ENCODE results near the gene RNF220.

DNA sequence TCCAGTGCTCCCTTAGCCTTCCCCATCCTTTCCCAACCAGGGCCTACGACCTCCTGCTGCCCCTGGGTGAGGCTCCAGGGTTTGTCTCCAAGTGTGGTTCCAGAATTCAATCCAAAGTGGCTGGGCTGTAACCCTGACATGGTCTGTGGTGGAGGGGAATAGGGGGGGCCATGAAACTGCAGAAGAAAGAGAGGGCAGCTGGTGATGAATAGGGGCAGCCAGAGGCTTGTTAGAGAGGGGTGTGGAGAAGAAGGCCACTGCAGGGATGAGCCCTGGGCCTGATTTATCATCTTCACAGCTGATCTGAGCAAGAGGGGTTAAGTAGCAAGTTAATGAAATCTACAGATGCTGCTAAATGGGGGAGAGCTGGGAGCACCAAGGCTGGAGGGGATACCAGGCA is 37.1 kb upstream of the RNF220 start:
- TF ChIP-seq, protein P1, sequence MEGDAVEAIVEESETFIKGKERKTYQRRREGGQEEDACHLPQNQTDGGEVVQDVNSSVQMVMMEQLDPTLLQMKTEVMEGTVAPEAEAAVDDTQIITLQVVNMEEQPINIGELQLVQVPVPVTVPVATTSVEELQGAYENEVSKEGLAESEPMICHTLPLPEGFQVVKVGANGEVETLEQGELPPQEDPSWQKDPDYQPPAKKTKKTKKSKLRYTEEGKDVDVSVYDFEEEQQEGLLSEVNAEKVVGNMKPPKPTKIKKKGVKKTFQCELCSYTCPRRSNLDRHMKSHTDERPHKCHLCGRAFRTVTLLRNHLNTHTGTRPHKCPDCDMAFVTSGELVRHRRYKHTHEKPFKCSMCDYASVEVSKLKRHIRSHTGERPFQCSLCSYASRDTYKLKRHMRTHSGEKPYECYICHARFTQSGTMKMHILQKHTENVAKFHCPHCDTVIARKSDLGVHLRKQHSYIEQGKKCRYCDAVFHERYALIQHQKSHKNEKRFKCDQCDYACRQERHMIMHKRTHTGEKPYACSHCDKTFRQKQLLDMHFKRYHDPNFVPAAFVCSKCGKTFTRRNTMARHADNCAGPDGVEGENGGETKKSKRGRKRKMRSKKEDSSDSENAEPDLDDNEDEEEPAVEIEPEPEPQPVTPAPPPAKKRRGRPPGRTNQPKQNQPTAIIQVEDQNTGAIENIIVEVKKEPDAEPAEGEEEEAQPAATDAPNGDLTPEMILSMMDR (IDR thresholded peaks at IDR 0.05) = no peak
- TF ChIP-seq POLR2A (IDR thresholded peaks at IDR 0.05) = no peak
